Loucy (cell line): ENCODE data around the gene TGFBR3.

Experiments used
- EZH2phosphoT487 ChIP-seq: fragments of 200-600 bp; IDR thresholded peaks from 2 replicates; pipeline ENCODE4 v1.6.1; 2018; ENCODE audit warnings: antibody characterized with exemption, mild to moderate bottlenecking, moderate library complexity, borderline replicate concordance
- TF ChIP-seq, protein P1 (sequence below): fragments of 200-600 bp; sonication (generic); conservative IDR thresholded peaks from 2 replicates; pipeline ENCODE4 v1.5.1; 2014; ENCODE audit warnings: mild to moderate bottlenecking, antibody characterized with exemption, low read length

GRCh38 chr1:91697861-91698260, 188.1 kb downstream of the TGFBR3 start:
- TF ChIP-seq, protein P1, sequence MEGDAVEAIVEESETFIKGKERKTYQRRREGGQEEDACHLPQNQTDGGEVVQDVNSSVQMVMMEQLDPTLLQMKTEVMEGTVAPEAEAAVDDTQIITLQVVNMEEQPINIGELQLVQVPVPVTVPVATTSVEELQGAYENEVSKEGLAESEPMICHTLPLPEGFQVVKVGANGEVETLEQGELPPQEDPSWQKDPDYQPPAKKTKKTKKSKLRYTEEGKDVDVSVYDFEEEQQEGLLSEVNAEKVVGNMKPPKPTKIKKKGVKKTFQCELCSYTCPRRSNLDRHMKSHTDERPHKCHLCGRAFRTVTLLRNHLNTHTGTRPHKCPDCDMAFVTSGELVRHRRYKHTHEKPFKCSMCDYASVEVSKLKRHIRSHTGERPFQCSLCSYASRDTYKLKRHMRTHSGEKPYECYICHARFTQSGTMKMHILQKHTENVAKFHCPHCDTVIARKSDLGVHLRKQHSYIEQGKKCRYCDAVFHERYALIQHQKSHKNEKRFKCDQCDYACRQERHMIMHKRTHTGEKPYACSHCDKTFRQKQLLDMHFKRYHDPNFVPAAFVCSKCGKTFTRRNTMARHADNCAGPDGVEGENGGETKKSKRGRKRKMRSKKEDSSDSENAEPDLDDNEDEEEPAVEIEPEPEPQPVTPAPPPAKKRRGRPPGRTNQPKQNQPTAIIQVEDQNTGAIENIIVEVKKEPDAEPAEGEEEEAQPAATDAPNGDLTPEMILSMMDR = no peak
- TF ChIP-seq EZH2phosphoT487 = no peak
